ENCODE data around the gene IFNA2.

- TF ChIP-seq POLR2A (IDR thresholded peaks at IDR 0.05) (no peak), CTCF (IDR thresholded peaks at IDR 0.05) (no peak)
Observed at GRCh38 chr9:21432672-21433425, 47.7 kb upstream of the IFNA2 start.
